H9 (cell line): ENCODE data around the gene ASH1L. TPM values are rescaled to one million over a fixed set of nuclear protein-coding genes. Genes with fewer than 3 reads are reported as not detected.

Experiments used
- DNase-seq: peaks from one replicate; pipeline ENCODE4 v3.0.0-alpha.2; 2017
- H2AFZ ChIP-seq: one replicate; pipeline ENCODE4 v1.6.1; 2013; ENCODE audit warnings: mild to moderate bottlenecking, low read length, control low read depth, moderate library complexity
- H2AK5ac ChIP-seq: 2 replicates; pipeline ENCODE4 v1.6.1; 2013; ENCODE audit warnings: low read length, control low read depth, mixed read lengths; ENCODE audit not compliant: insufficient read length
- H2BK120ac ChIP-seq: one replicate; pipeline ENCODE4 v1.6.1; 2013; ENCODE audit warnings: low read depth, mild to moderate bottlenecking, low read length, control low read depth, inconsistent platforms; ENCODE audit not compliant: poor library complexity, severe bottlenecking
- H2BK12ac ChIP-seq: 2 replicates; pipeline ENCODE4 v1.6.1; 2013; ENCODE audit warnings: low read length, control low read depth, mixed read lengths, low read depth; ENCODE audit not compliant: insufficient read length
- H2BK15ac ChIP-seq: 2 replicates; pipeline ENCODE4 v1.6.1; 2013; ENCODE audit warnings: low read depth, low read length, control low read depth
- H2BK20ac ChIP-seq: one replicate; pipeline ENCODE4 v1.6.1; 2013; ENCODE audit warnings: low read depth, mild to moderate bottlenecking, low read length, control low read depth, inconsistent platforms; ENCODE audit not compliant: poor library complexity, severe bottlenecking
- H2BK5ac ChIP-seq: 2 replicates; pipeline ENCODE4 v1.6.1; 2013; ENCODE audit warnings: low read length, control low read depth, mixed read lengths; ENCODE audit not compliant: insufficient read length
- H3K14ac ChIP-seq: 2 replicates; pipeline ENCODE4 v1.6.1; 2013; ENCODE audit warnings: low read length, control low read depth; ENCODE audit not compliant: insufficient read depth
- H3K18ac ChIP-seq: 2 replicates; pipeline ENCODE4 v1.6.1; 2013; ENCODE audit warnings: low read depth, mild to moderate bottlenecking, mixed read lengths, low read length, control low read depth; ENCODE audit not compliant: insufficient read length
- H3K23ac ChIP-seq: 2 replicates; pipeline ENCODE4 v1.6.1; 2013; ENCODE audit warnings: low read length, control low read depth, mixed read lengths, low read depth; ENCODE audit not compliant: insufficient read length
- H3K23me2 ChIP-seq: 2 replicates; pipeline ENCODE4 v1.6.1; 2013; ENCODE audit warnings: low read depth, mild to moderate bottlenecking, mixed read lengths, low read length, control low read depth; ENCODE audit not compliant: insufficient read length, poor library complexity, severe bottlenecking
- H3K27ac ChIP-seq: 2 replicates; pipeline ENCODE4 v1.5.1; 2013; ENCODE audit warnings: low read length, control low read depth, mixed read lengths, low read depth; ENCODE audit not compliant: insufficient read length
- H3K27me3 ChIP-seq: 2 replicates; pipeline ENCODE4 v1.6.1; 2013; ENCODE audit warnings: low read length, control low read depth, inconsistent platforms; ENCODE audit not compliant: insufficient read depth
- H3K4ac ChIP-seq: 2 replicates; pipeline ENCODE4 v1.6.1; 2013; ENCODE audit warnings: low read depth, mild to moderate bottlenecking, control low read depth, inconsistent platforms, low read length, moderate library complexity
- H3K4me1 ChIP-seq: 2 replicates; pipeline ENCODE4 v1.6.1; 2013; ENCODE audit warnings: low read length, control low read depth, inconsistent platforms; ENCODE audit not compliant: insufficient read depth
- H3K4me2 ChIP-seq: 2 replicates; pipeline ENCODE4 v1.6.1; 2013; ENCODE audit warnings: low read length, control low read depth, mixed read lengths; ENCODE audit not compliant: insufficient read length, insufficient read depth
- H3K56ac ChIP-seq: 2 replicates; pipeline ENCODE4 v1.6.1; 2013; ENCODE audit warnings: low read depth, mild to moderate bottlenecking, mixed read lengths, low read length, control low read depth; ENCODE audit not compliant: insufficient read length
- H3K79me1 ChIP-seq: 2 replicates; pipeline ENCODE4 v1.6.1; 2013; ENCODE audit warnings: low read depth, mild to moderate bottlenecking, moderate library complexity, low read length, control low read depth, inconsistent platforms; ENCODE audit not compliant: insufficient read depth, poor library complexity, severe bottlenecking
- H3K79me2 ChIP-seq: 2 replicates; pipeline ENCODE4 v1.6.1; 2013; ENCODE audit warnings: low read length, control low read depth, inconsistent platforms; ENCODE audit not compliant: insufficient read depth
- H3K9ac ChIP-seq: 2 replicates; pipeline ENCODE4 v1.6.1; 2013; ENCODE audit warnings: low read length, control low read depth, mixed read lengths; ENCODE audit not compliant: insufficient read length; ENCODE audit errors: extremely low read depth
- H3K9me3 ChIP-seq: one replicate; pipeline ENCODE4 v1.6.1; 2013; ENCODE audit warnings: low read depth, low read length, inconsistent platforms; ENCODE audit not compliant: control insufficient read depth
- H3T11ph ChIP-seq: one replicate; pipeline ENCODE4 v1.6.1; 2013; ENCODE audit warnings: mild to moderate bottlenecking, low read length, control low read depth, inconsistent platforms
- H4K20me1 ChIP-seq: one replicate; pipeline ENCODE4 v1.6.1; 2013; ENCODE audit not compliant: control insufficient read depth, insufficient read length, insufficient read depth
- H4K5ac ChIP-seq: 2 replicates; pipeline ENCODE4 v1.6.1; 2013; ENCODE audit warnings: low read depth, mild to moderate bottlenecking, mixed read lengths, low read length, control low read depth; ENCODE audit not compliant: insufficient read length
- H4K8ac ChIP-seq: replicated peaks from 2 replicates; pipeline ENCODE4 v1.6.1; 2013; ENCODE audit warnings: low read length, control low read depth, mixed read lengths, low read depth; ENCODE audit not compliant: insufficient read length
- H4K91ac ChIP-seq: 2 replicates; pipeline ENCODE4 v1.6.1; 2013; ENCODE audit warnings: low read depth, mild to moderate bottlenecking, moderate library complexity, mixed read lengths, low read length, control low read depth; ENCODE audit not compliant: insufficient read length
- H3K27ac Mint-ChIP-seq, 3 experiments: 2 replicates in 2 of 3; 3 replicates in 1 of 3; pipeline ENCODE4 v1.8.0; 2020 to 2021; ENCODE audit warnings: mixed read lengths in 3 of 3, mild to moderate bottlenecking in 1 of 3, moderate library complexity in 1 of 3
- H3K27me3 Mint-ChIP-seq: 2 replicates; pipeline ENCODE4 v1.8.0; 2021; ENCODE audit warnings: low read depth, mild to moderate bottlenecking, moderate library complexity, mixed read lengths
- H3K36me3 Mint-ChIP-seq, 3 experiments: 2 replicates in 2 of 3; 3 replicates in 1 of 3; pipeline ENCODE4 v1.8.0; 2020 to 2021; ENCODE audit warnings: low read depth in 3 of 3, mixed read lengths in 3 of 3; ENCODE audit not compliant: insufficient read depth in 1 of 3
- H3K4me1 Mint-ChIP-seq, 2 experiments: 2 replicates each; pipeline ENCODE4 v1.8.0; 2020; ENCODE audit warnings: mixed read lengths in 2 of 2
- H3K4me3 Mint-ChIP-seq, 2 experiments: 2 replicates in 1 of 2; 3 replicates in 1 of 2; pipeline ENCODE4 v1.8.0; 2020 to 2021; ENCODE audit warnings: mild to moderate bottlenecking in 2 of 2, mixed read lengths in 2 of 2, moderate library complexity in 1 of 2
- H3K9me3 Mint-ChIP-seq, 2 experiments: 2 replicates in 1 of 2; 3 replicates in 1 of 2; pipeline ENCODE4 v1.8.0; 2020; ENCODE audit warnings: mild to moderate bottlenecking in 2 of 2, mixed read lengths in 2 of 2, moderate library complexity in 1 of 2
- CTCF ChIP-seq: fragments of 200-600 bp; sonication (generic); conservative IDR thresholded peaks from 3 replicates; pipeline ENCODE4 v1.8.0; 2021; ENCODE audit warnings: antibody characterized with exemption, mild to moderate bottlenecking
- WGBS: extraction: QIAGEN DNeasy Blood & Tissue Kit; methylation state at CpG from one replicate; pipeline ENCODE4 v1.1.7; 2013; ENCODE audit warnings: missing lambda C conversion rate, low lambda C conversion rate, mixed read lengths; ENCODE audit not compliant: insufficient read length; ENCODE audit errors: extremely low coverage; 5-methylcytosine and 5-hydroxymethylcytosine counted together
- total RNA-seq: library from RNA; stranded (reverse); gene quantifications from 2 replicates; pipeline ENCODE4 v1.2.1, GENCODE V29; 2021

The ASH1L gene
- total RNA-seq, 1 experiment from 2014 or later: 32.8 TPM

GRCh38 chr1:155342842-155343241 is 219.8 kb downstream of the ASH1L start:
- no peak overlapping the region for H2AK5ac ChIP-seq
- WGBS: no CpG with 5 or more reads among the region's 3 CpGs
- H2AFZ ChIP-seq: no peak overlapping the region
- no peaks in the 10 kb centered on the region for H3K79me1 ChIP-seq
- H3K36me3 Mint-ChIP-seq: peaks cover 24 to 79% (median 58%) of the 10 kb centered on the region in 3 experiments; a peak in 6 of 7 replicates
- no peak overlapping the region for H3K23ac ChIP-seq
- H3K23me2 ChIP-seq: no peaks in the 10 kb centered on the region
- H3K79me2 ChIP-seq: no peaks in the 10 kb centered on the region
- no peak overlapping the region for H3K14ac ChIP-seq
- H2BK20ac ChIP-seq: no peak overlapping the region
- H3K4me3 Mint-ChIP-seq: no peak overlapping the region
- no peak overlapping the region for H3K9ac ChIP-seq
- H4K8ac ChIP-seq: no peak overlapping the region
- no peak for TF ChIP-seq CTCF
- no peak overlapping the region for H3K56ac ChIP-seq
- H3K27me3 ChIP-seq: no peaks in the 10 kb centered on the region
- H3K18ac ChIP-seq: no peak overlapping the region
- H3K4ac ChIP-seq: no peak overlapping the region
- H3K4me2 ChIP-seq: no peak overlapping the region
- no peak overlapping the region for H2BK12ac ChIP-seq
- H2BK120ac ChIP-seq: no peak overlapping the region
- H3K9me3 ChIP-seq: no peaks in the 10 kb centered on the region
- no peak overlapping the region for H4K5ac ChIP-seq
- H3K27ac ChIP-seq: no peak overlapping the region
- no peak overlapping the region; the same call in 1 of the 2 replicates for H2BK15ac ChIP-seq
- H3K4me1 Mint-ChIP-seq: no peaks in the 10 kb centered on the region
- no peaks in the 10 kb centered on the region for H3K9me3 Mint-ChIP-seq
- H3K4me1 ChIP-seq: no peaks in the 10 kb centered on the region
- H2BK5ac ChIP-seq: no peak overlapping the region
- no peak overlapping the region for H4K91ac ChIP-seq
- H3K27ac Mint-ChIP-seq: no peak overlapping the region
- H3T11ph ChIP-seq: no peak overlapping the region
- no peaks in the 10 kb centered on the region for H4K20me1 ChIP-seq
- no peaks in the 10 kb centered on the region for H3K27me3 Mint-ChIP-seq
- DNase-seq: no peak
